H7 (cell line): ENCODE data around the gene MDM1. TPM values are rescaled to one million over a fixed set of nuclear protein-coding genes. Genes with fewer than 3 reads are reported as not detected.
A peak's percentile ranks its signal among the peaks of the same experiment; 100 is the strongest.

ENCODE experiments used
- DNase-seq: peaks from one replicate; pipeline ENCODE4 v3.0.0; 2012
- H3K27me3 ChIP-seq: 2 replicates; pipeline ENCODE4 v1.6.0; 2011; ENCODE audit warnings: mild to moderate bottlenecking, low read length; ENCODE audit not compliant: control insufficient read depth, insufficient read depth
- H3K36me3 ChIP-seq: replicated peaks from 2 replicates; pipeline ENCODE4 v1.5.1; 2011; ENCODE audit warnings: low read length; ENCODE audit not compliant: control insufficient read depth, insufficient read depth
- H3K4me3 ChIP-seq: 2 replicates; pipeline ENCODE4 v1.5.1; 2011; ENCODE audit warnings: low read depth, mild to moderate bottlenecking, control low read depth, low read length, moderate library complexity; ENCODE audit not compliant: insufficient read depth
- total RNA-seq: library from RNA; depleted of rRNA; stranded (reverse); fragments of >200 nt; shearing (Covaris generic); gene quantifications from 2 replicates; pipeline ENCODE4 v1.2.3, GENCODE V29; 2014

Gene MDM1
- total RNA-seq, 1 experiment from 2014 or later = 7.6 TPM

DNA sequence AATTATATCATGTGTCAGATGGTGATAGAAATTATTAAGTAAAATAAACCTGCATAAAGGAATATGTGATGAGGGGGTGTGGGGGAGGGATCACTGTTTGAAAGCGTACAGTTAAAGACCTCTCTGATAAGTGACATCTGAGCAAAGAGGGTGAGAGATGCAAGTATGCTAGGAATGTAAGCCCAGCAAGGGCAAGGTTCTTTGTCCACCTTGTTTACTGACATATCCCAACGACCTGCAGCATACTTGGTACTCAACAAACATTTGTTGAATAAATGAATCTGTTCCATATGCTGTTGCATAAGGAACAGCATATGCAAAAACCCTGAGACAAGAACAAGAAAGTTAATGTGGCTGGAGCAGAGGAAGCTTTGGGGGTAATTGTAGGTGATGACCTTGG lies 12.0 kb upstream of the MDM1 start:
- DNase-seq = no peak
- H3K4me3 ChIP-seq = no peak overlapping the region

DNA sequence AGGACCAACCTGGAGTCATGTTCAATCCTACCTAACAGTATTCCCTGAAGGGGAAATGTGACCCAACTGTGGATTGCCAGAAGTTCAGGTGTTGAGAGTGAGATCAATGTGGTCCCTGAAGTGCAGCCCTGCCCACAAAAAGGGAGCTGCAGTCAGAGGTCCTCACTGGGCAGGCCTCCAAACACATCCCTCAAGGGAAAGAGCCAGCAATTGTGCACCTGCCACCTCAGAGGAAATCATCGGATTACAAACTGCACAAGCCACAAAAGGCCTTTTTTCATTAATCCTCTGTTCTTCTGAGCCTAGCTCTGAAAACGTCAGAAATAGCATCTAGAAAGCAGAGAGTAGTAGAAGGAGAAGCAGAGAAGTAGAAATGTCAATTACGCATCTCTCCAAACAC lies 10.8 kb upstream of the MDM1 start:
- Histone ChIP-seq H3K27me3 (0 out of 2 replicates have a peak, but pooled peaks cover 1% of the 10 kb centered on the region), H3K36me3 (no peaks in the 10 kb centered on the region), H3K4me3 (no peak overlapping the region)
- no peak for DNase-seq

More for the DNA sequence above, 12.0 kb upstream of the MDM1 start:
- 0 out of 2 replicates have a peak, but pooled peaks cover 1% of the 10 kb centered on the region for H3K27me3 ChIP-seq
- no peaks in the 10 kb centered on the region for H3K36me3 ChIP-seq

DNA sequence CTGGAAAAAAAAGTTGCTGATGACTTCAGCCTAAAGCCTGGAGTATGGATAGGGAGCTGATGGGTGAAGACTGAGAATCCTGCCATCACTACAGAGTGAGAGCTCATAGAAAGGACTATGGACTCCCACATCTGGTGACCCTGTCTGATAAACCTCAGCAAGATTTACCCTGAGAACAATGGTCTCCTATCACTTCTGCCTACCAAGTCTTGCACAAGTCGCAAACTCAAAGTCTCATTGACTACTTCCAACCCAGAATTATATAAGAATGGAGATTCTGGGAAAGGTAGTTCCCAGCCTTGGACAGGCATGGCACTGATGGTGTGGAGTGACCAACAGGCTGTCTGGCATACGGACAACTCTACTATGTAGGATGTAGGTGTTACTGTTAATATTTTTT lies 9.7 kb upstream of the MDM1 start:
- Histone ChIP-seq H3K36me3 (no peaks in the 10 kb centered on the region), H3K27me3 (0 out of 2 replicates have a peak, but pooled peaks cover 1% of the 10 kb centered on the region), H3K4me3 (no peak overlapping the region)
- DNase-seq = no peak

DNA sequence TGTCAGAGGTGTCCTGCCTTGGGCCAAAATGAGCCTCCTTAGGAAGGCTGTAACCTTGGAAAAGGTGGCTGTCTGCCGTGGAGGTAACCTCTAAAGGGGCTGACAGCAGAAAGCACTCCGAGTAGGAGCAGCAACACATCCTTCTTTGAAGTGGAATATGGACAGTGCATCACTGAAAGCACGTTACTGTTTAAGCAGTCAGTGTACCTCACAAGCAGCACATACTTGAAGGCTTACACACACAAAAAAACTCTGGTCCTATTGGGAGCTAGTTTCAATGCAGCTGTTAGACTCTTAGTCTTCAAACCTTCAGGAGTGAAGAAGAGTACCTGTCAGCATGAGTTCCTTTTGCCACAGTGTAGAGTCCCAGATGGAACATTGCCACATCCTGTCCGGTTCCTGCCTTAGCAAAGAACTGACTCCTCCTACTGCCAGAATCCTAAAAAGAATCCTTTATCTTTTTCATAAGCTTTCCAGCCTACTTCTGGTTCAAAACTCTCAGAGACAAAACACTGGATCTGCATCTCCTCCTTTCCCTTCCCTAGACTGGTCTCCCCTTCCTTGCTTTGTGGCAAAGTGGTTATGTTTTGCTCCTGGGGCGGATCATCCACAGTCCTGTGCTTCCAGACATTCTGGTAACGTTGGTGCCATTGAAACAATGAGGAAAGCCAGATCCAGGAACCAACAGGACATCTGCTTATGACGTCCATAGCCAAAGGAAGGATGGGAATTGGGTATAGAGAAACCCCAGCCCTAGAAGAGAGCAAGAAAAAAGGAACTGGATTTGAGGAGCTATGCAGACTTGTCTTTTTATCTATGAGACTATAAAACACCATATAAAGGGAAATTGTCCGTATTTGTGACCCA lies 8.5 kb upstream of the MDM1 start:
- no peak for DNase-seq
- Histone ChIP-seq H3K4me3 (no peak overlapping the region), H3K27me3 (0 out of 2 replicates have a peak, but pooled peaks cover 1% of the 10 kb centered on the region), H3K36me3 (no peaks in the 10 kb centered on the region)

DNA sequence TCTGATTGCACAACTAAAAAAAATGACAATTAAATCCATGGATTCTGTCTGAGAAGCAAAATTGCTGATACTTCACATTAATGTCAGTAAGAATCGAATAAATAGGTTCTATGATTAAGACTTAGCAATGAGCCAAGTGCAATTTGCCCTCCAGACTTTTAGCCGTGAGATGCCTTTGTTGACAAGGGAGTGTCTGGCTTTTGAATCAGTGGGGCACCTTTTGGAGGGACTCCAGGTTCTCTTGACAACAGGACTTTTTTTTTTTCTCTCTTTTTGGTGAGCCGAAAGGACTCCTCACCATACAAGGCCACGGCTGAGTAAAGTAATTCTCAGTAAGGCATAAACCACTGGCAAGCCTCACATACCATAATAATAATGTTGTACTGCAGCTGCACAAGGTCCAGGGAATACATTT lies 4.7 kb upstream of the MDM1 start:
- DNase-seq = no peak
- Histone ChIP-seq H3K4me3 (no peak overlapping the region), H3K36me3 (no peaks in the 10 kb centered on the region), H3K27me3 (0 out of 2 replicates have a peak, but pooled peaks cover 1% of the 10 kb centered on the region)

- DNase-seq = no peak
- H3K36me3 ChIP-seq = no peaks in the 10 kb centered on the region
- H3K27me3 ChIP-seq = no peaks in the 10 kb centered on the region
- no peak overlapping the region for H3K4me3 ChIP-seq
Measured at GRCh38 chr12:68335462-68335861, 3.3 kb upstream of the MDM1 start.

DNA sequence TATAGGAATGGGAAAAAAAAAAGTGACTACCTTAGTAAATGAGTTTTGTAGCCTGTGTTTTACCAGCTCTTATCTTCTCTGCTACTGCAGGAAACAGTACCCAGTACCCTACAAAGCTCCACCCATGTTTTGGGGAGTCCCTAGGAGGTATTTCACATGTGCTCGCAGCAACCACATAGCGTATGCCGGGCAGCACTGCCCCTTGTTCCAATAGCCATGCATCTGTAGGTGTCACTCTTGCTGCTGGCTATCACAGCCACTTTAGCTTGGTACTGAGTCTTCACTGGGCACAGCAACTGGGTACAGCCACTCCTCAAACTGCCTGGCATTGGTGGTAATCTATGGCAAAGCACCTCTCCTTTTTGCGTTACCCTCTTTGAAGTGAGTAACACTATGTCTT lies 2.0 kb upstream of the MDM1 start:
- Histone ChIP-seq H3K36me3 (no peaks in the 10 kb centered on the region), H3K4me3 (no peak overlapping the region), H3K27me3 (no peaks in the 10 kb centered on the region)
- peak; percentile 46 for DNase-seq

DNA sequence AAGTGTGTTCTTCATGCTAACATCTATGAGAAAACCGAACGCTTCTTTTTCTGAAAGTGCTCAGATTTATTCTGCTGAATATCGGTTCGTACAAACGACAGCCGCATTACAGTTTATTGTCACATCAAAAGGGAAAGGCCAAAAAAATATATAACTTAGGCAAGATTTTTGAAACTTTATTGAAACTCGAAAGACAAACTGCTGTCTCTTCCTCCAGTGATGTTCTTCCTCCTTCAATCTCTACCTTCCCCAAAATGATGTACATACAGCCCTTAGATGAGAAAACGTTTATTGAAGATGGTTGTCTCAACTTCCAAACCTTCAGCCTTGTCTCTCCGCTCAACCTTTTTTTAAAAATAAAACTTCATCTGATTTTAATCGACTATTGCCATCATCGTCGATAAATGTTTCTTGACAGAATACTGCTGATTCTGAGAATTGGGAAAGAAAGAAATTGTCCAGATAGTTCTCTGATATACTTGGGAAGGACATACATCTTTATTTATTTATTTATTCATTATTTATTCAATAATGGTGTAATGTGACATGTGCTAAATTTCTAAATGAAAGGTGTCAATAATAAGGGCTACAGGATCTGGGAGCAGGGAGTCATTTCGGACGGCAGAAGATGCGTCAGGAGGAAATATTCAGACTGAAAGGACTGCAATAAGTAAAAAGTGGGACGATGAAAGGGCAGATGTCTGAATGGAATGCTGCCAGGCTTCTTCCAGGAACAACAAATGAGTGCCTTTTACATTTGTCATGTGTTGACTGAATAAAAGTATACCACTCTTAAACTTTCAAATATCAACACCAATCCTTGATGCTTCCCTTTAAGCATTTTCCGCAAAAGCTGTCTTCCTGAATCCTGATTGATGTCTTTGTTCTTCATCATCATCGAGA lies 817 bp upstream of the MDM1 start:
- Histone ChIP-seq H3K36me3 (no peaks in the 10 kb centered on the region), H3K27me3 (no peaks in the 10 kb centered on the region), H3K4me3 (peak overlapping the region; percentile 40)
- DNase-seq = no peak

DNA sequence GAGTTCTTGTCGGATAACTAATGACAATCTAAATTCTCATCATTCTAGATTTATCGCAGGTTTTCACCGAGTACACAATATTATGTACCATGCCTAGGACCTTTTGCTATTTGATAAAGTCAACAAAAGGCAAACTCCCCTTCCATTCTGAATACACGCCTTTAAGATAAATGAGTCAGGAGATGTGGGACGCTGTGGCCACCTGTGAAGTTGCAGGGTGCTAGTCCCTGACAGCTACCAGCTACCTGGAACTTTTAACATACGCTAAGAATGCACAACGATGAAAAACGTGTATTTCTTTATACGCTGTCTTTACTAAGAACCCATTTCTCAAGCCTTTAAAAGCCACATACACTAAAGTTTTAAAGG lies 678 bp downstream of the MDM1 start:
- peak overlapping the region; percentile 73 for H3K4me3 ChIP-seq
- no peak for DNase-seq
- no peaks in the 10 kb centered on the region for H3K27me3 ChIP-seq
- no peaks in the 10 kb centered on the region; the same call in 1 of the 2 replicates for H3K36me3 ChIP-seq

DNA sequence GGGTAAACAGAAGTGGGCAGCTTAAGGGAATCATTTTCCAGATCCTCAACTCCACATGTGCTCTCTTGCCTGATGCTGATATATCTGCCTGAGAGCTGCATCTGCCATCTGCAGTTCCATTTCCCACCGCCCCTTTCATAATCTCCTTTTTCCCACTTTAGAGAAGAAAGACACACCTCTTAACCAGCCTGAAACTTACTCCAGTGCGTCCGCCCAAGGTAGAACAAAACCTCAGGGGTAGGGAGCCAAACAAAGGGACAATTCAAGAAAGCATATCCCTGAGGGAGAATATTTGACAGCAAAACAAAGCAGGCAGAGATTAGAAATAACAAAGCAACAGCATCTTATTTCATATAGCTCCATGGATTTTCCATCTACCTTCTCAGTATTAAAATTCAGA lies 4.3 kb downstream of the MDM1 start:
- no peak overlapping the region for H3K4me3 ChIP-seq
- no peaks in the 10 kb centered on the region; the same call in none of the 2 replicates for H3K36me3 ChIP-seq
- H3K27me3 ChIP-seq = no peaks in the 10 kb centered on the region
- no peak for DNase-seq

DNA sequence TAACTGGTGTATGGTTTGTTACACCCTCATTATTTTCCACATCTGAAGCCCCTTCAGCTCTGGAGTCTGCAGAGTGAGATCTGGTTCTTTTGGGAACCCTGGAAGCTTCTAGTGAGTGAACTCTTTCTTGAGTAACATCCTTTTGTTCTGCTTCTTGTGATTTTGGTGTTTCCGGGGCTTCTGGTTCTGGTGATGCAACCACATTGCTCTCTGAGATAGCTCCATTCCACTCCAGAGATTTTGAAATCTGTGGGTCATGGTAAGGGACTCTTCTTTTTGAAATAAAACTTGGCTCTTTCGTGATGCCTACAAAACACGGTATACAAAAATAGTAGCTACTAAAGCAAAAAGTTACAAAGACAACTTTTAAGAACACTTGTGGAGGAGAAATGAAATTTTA lies 5.4 kb downstream of the MDM1 start:
- no peak for DNase-seq
- Histone ChIP-seq H3K4me3 (no peak overlapping the region), H3K36me3 (no peaks in the 10 kb centered on the region; the same call in none of the 2 replicates), H3K27me3 (no peaks in the 10 kb centered on the region)

DNA sequence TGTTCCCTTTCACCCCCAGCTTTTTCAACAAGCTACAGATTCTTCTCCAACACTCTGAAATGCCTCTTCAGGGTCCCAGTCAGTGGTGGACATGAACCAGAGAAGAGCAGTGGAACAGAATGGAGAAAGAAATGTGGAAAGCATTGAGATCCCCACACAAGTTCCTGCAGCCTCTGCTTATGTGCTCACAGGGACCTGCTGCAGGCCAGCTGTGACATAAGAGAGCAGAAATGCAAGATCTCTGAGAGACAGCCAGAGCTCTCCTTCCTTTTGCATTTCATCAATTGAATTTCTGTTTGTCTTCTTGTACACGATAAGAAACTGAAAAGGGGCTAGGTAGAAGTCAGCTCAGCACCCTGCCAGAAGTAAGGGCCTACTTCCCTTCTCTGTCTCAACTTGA lies 6.2 kb downstream of the MDM1 start:
- no peak overlapping the region for H3K4me3 ChIP-seq
- no peak for DNase-seq
- H3K36me3 ChIP-seq = peaks cover 1% of the 10 kb centered on the region
- no peaks in the 10 kb centered on the region for H3K27me3 ChIP-seq

GRCh38 chr12:68324531-68324930 lies 7.6 kb downstream of the MDM1 start:
- peaks cover 1% of the 10 kb centered on the region for H3K36me3 ChIP-seq
- DNase-seq = no peak
- no peak overlapping the region for H3K4me3 ChIP-seq
- H3K27me3 ChIP-seq = no peaks in the 10 kb centered on the region

DNA sequence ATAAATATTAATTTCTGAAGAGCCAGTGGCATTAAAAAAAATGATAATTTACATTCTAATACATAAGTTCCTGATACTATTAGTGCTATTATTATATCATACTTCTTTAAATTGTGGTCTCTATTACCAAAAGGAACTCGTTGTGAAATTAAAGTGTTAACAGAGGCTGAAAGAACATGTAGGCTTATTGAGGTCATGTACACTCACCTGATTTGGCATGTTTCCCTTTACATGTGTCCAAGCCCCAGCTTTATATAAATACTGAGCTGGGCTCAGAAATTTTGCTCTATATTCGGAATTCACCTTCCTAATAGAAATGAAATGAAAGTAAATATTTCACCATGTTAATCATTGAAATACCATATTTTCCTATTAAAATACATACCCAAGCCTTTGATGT lies 11.0 kb downstream of the MDM1 start:
- DNase-seq = no peak
- Histone ChIP-seq H3K4me3 (no peak overlapping the region), H3K36me3 (peaks cover 1% of the 10 kb centered on the region), H3K27me3 (no peaks in the 10 kb centered on the region)
